ENCODE measurements around the gene ZSCAN21. TPM values are rescaled to one million over a fixed set of nuclear protein-coding genes. Genes with fewer than 3 reads are reported as not detected.
A peak's percentile ranks its signal among the peaks of the same experiment; 100 is the strongest.

The ZSCAN21 gene
- total RNA-seq, 2 donors from 2014 or later: 22.7 to 25.1 TPM

DNA sequence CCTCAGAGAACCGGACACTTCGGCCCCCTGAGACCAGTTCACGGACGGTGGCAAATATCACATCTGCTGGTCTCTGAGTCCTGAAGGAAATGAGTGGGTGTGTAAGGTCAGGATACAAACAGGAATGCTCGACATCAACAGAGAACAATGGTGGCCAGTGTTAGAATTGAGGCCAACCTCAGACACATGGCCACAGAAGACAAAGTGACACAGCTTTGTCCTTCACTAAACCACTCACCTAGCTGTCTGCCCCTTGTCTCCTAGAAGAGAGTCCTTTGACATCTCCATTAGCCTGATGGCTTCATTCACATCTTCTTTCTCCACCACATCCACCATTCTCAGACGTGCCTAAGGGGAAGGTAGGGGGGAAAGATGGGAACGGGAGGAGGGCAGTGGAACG, 43.5 kb downstream of the ZSCAN21 start:
- H3K27ac ChIP-seq (ENCODE audit: low read depth, low read length): no peak overlapping the region
- Mint-ChIP-seq H3K9me3 (no peaks in the 10 kb centered on the region), H3K27ac (peak overlapping the region; percentile 77), H3K4me3 (no peak overlapping the region), H3K4me1 (peaks cover 7% of the 10 kb centered on the region), H3K27me3 (ENCODE audit: insufficient read depth) (no peaks in the 10 kb centered on the region), H3K36me3 (ENCODE audit: low read depth) (peaks cover 75% of the 10 kb centered on the region)
- 95 to 100% methylated on average over 5 to 8 of the region's 8 CpGs for WGBS, 2 experiments (ENCODE audit: insufficient coverage in 1 of 2, insufficient read length in 1 of 2)
- DNase-seq: no peak
- no peaks in the 10 kb centered on the region for H3K4me1 ChIP-seq (ENCODE audit: control insufficient read depth, insufficient read depth, low read length)
- H3K27me3 ChIP-seq (ENCODE audit: control insufficient read depth, insufficient read depth, low read length, poor library complexity, severe bottlenecking): no peaks in the 10 kb centered on the region
- H3K36me3 ChIP-seq (ENCODE audit: control insufficient read depth, insufficient read depth, low read length): peaks cover 78% of the 10 kb centered on the region
- H3K9me3 ChIP-seq (ENCODE audit: control insufficient read depth, low read length): no peaks in the 10 kb centered on the region
- no peak overlapping the region for H3K9ac ChIP-seq (ENCODE audit: extremely low read depth, low read length, poor library complexity, severe bottlenecking)
- no peak overlapping the region for H3K4me3 ChIP-seq (ENCODE audit: low read length)
- TF ChIP-seq, protein P1, sequence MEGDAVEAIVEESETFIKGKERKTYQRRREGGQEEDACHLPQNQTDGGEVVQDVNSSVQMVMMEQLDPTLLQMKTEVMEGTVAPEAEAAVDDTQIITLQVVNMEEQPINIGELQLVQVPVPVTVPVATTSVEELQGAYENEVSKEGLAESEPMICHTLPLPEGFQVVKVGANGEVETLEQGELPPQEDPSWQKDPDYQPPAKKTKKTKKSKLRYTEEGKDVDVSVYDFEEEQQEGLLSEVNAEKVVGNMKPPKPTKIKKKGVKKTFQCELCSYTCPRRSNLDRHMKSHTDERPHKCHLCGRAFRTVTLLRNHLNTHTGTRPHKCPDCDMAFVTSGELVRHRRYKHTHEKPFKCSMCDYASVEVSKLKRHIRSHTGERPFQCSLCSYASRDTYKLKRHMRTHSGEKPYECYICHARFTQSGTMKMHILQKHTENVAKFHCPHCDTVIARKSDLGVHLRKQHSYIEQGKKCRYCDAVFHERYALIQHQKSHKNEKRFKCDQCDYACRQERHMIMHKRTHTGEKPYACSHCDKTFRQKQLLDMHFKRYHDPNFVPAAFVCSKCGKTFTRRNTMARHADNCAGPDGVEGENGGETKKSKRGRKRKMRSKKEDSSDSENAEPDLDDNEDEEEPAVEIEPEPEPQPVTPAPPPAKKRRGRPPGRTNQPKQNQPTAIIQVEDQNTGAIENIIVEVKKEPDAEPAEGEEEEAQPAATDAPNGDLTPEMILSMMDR (conservative IDR thresholded peaks at IDR 0.05): no peak

DNA sequence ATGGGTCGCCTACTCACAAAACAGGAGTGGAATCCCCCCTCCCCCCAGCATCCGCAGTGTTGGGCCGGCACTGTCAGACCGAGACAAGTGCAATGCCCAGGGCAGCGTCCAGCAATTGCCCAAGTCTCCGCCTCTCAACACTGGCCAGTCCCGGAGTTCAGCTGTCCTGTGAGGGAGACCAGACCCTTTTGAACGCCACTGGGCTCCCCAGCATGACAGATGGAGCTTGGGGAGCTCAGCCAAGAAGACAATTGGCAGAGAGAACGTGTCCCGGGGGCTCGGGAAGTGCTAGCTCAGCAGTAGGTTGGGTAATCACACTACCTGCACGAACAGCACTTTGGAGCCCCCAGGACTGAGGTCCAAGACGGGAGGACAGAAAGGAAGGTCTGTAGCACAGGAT, 43.9 kb downstream of the ZSCAN21 start:
- H3K4me3 Mint-ChIP-seq: no peak overlapping the region
- H3K4me1 ChIP-seq (ENCODE audit: control insufficient read depth, insufficient read depth, low read length): peaks cover under 1% of the 10 kb centered on the region
- DNase-seq: peak; percentile 66
- no peak overlapping the region for H3K4me3 ChIP-seq (ENCODE audit: low read length)
- WGBS, 2 experiments (ENCODE audit: insufficient coverage in 1 of 2, insufficient read length in 1 of 2): 91 to 93% methylated on average over 8 to 13 of the region's 13 CpGs
- TF ChIP-seq, protein P1 (conservative IDR thresholded peaks at IDR 0.05): no peak
- no peak overlapping the region for H3K9ac ChIP-seq (ENCODE audit: extremely low read depth, low read length, poor library complexity, severe bottlenecking)
- H3K36me3 ChIP-seq (ENCODE audit: control insufficient read depth, insufficient read depth, low read length): peaks cover 82% of the 10 kb centered on the region
- peaks cover 9% of the 10 kb centered on the region for H3K4me1 Mint-ChIP-seq
- peak overlapping the region; percentile 77 for H3K27ac Mint-ChIP-seq
- H3K27ac ChIP-seq (ENCODE audit: low read depth, low read length): no peak overlapping the region
- H3K9me3 Mint-ChIP-seq: no peaks in the 10 kb centered on the region
- H3K27me3 Mint-ChIP-seq (ENCODE audit: insufficient read depth): no peaks in the 10 kb centered on the region
- no peaks in the 10 kb centered on the region for H3K27me3 ChIP-seq (ENCODE audit: control insufficient read depth, insufficient read depth, low read length, poor library complexity, severe bottlenecking)
- H3K36me3 Mint-ChIP-seq (ENCODE audit: low read depth): peaks cover 80% of the 10 kb centered on the region
- no peaks in the 10 kb centered on the region for H3K9me3 ChIP-seq (ENCODE audit: control insufficient read depth, low read length)

DNA sequence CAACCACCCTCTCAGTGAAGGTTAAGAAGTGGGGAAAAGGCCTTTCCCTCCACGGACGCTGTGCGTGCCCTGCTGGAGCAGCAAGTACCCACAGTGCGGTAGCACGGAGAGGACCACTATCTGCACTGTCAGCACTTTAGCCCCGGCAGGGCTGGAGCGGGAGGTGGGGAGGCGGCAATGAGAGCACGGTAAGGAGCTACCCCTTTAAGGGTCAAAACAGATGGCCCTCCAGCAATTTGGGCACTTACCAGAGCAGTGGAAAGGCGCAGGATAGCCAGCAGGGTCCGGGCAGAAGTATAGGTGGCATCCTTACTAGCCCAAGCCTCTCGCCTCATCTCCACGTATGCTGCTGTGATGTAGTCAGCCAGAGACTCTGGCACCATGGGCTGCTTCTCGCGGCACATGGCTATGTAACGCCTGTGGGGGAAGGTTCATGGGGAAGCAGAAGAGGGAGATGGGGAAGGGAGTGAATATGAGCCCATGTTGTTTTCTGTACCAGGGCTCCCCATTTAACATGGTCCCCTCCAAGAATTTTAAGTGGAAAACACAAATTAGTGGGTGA, 44.4 kb downstream of the ZSCAN21 start:
- no peaks in the 10 kb centered on the region for H3K9me3 ChIP-seq (ENCODE audit: control insufficient read depth, low read length)
- no peaks in the 10 kb centered on the region for H3K27me3 Mint-ChIP-seq (ENCODE audit: insufficient read depth)
- no peak overlapping the region for H3K4me3 Mint-ChIP-seq
- TF ChIP-seq, protein P1 (conservative IDR thresholded peaks at IDR 0.05): no peak
- peaks cover 6% of the 10 kb centered on the region for H3K4me1 ChIP-seq (ENCODE audit: control insufficient read depth, insufficient read depth, low read length)
- H3K36me3 Mint-ChIP-seq (ENCODE audit: low read depth): peaks cover 85% of the 10 kb centered on the region
- H3K4me3 ChIP-seq (ENCODE audit: low read length): no peak overlapping the region
- 89 to 97% methylated on average over 13 to 16 of the region's 16 CpGs for WGBS, 2 experiments (ENCODE audit: insufficient coverage in 1 of 2, insufficient read length in 1 of 2)
- no peaks in the 10 kb centered on the region for H3K9me3 Mint-ChIP-seq
- H3K36me3 ChIP-seq (ENCODE audit: control insufficient read depth, insufficient read depth, low read length): peaks cover 88% of the 10 kb centered on the region
- no peaks in the 10 kb centered on the region for H3K27me3 ChIP-seq (ENCODE audit: control insufficient read depth, insufficient read depth, low read length, poor library complexity, severe bottlenecking)
- H3K27ac ChIP-seq (ENCODE audit: low read depth, low read length): no peak overlapping the region
- H3K4me1 Mint-ChIP-seq: peaks cover 14% of the 10 kb centered on the region
- no peak for DNase-seq
- H3K9ac ChIP-seq (ENCODE audit: extremely low read depth, low read length, poor library complexity, severe bottlenecking): no peak overlapping the region
- H3K27ac Mint-ChIP-seq: peak overlapping the region; percentile 77
